Adrenal gland (tissue), 12 donors: ENCODE measurements around the gene NPFFR1. TPM values are rescaled to one million over a fixed set of nuclear protein-coding genes. Genes with fewer than 3 reads are reported as not detected.
A peak's percentile ranks its signal among the peaks of the same experiment; 100 is the strongest.

Experiments
- DNase-seq, 7 donors: peaks; one replicate each; pipeline ENCODE4 v3.0.0-alpha.2; 2019 to 2020
- H3K27ac ChIP-seq, 5 donors: fragments of 200-600 bp; sonication (generic) in 4 of 5; 1 replicate in 3 of 5; 2 replicates in 2 of 5; pipeline versions ENCODE4 v1.5.1 to v1.8.0; 2016 to 2020; ENCODE audit warnings: mild to moderate bottlenecking in 1 of 5
- H3K27me3 ChIP-seq: fragments of 200-600 bp; 2 replicates; pipeline ENCODE4 v1.8.0; 2021
- H3K36me3 ChIP-seq, 2 donors: fragments of 200-600 bp; replicated peaks in 1 of 2; 1 replicate in 1 of 2; 2 replicates in 1 of 2; pipeline versions ENCODE4 v1.5.1 to v1.8.0; 2018 to 2022
- H3K4me1 ChIP-seq, 2 donors: fragments of 200-600 bp; replicated peaks in 1 of 2; 1 replicate in 1 of 2; 2 replicates in 1 of 2; pipeline versions ENCODE4 v1.5.1 to v1.8.0; 2018 to 2021
- H3K4me3 ChIP-seq, 4 donors: fragments of 200-600 bp; sonication (generic) in 3 of 4; one replicate each; pipeline ENCODE4 v1.5.1; 2016 to 2018
- H3K9me3 ChIP-seq, 3 donors: fragments of 200-600 bp; sonication (generic) in 1 of 3; replicated peaks in 1 of 3; 1 replicate in 2 of 3; 2 replicates in 1 of 3; pipeline versions ENCODE4 v1.5.1 to v1.8.0; 2016 to 2021
- POLR2A ChIP-seq, 2 donors: fragments of 450-650 bp; IDR thresholded peaks; one replicate each; pipeline ENCODE4 v1.6.1; 2017; ENCODE audit warnings: antibody characterized with exemption in 2 of 2, mild to moderate bottlenecking in 2 of 2, moderate library complexity in 1 of 2
- WGBS, 4 donors: extraction: QIAGEN DNeasy Blood & Tissue Kit in 2 of 4; methylation state at CpG; one replicate each; pipeline versions ENCODE4 v1.1.5 to v1.1.7; 2013 to 2017; 5-methylcytosine and 5-hydroxymethylcytosine counted together
- intact Hi-C, 2 donors: fragments of 100-400 bp; cut with DNase I; formaldehyde crosslinking; loops; one replicate each; pipeline versions ENCODE4 v1.14.1 to v1.15.0; 2022 to 2023
- polyA plus RNA-seq, 3 donors: library from polyadenylated mRNA; stranded (reverse); fragments of 200-250 nt in 2 of 3; fragments of 350-450 nt in 1 of 3; fragmentation: Illumina TruSeq in 1 of 3; extraction: RNeasy Lipid Tissue Mini Kit (QIAGEN cat#74804) in 1 of 3; gene quantifications; one replicate each; pipeline ENCODE4 v1.2.3, GENCODE V29; 2013 to 2014
- total RNA-seq, 9 donors: library from RNA; depleted of rRNA in 4 of 9; stranded (reverse); fragments of >200 nt in 4 of 9; fragments of 120-200 nt in 1 of 9; fragmentation: NEBNext Ultra II Directional in 1 of 9; extraction: Animal tissue kit (Norgen Biotek cat#: 25700) in 1 of 9; gene quantifications; one replicate each; pipeline versions ENCODE4 v1.1.0 to v1.2.4, GENCODE V29; 2013 to 2023
- TF ChIP-seq, protein P1 (sequence below), 6 experiments: fragments of 450-650 bp in 4 of 6; fragments of 200-600 bp in 2 of 6; sonication (generic) in 1 of 6; IDR thresholded peaks; 1 replicate in 5 of 6; 2 replicates in 1 of 6; pipeline versions ENCODE4 v1.5.1 to v1.8.0; 2016 to 2021; ENCODE audit warnings: antibody characterized with exemption in 6 of 6, mild to moderate bottlenecking in 2 of 6, moderate library complexity in 1 of 6
- donor health status: healthy with polysubstance abuse.
- donor health status: Bipolar disorder and iron deficiency.
- donor health status: DM: yes; HTN: yes; CAD: no.
- donor health status: DM: no; HTN: no; CAD: no.
- donor health status: DM: no; HTN: no; CAD: no.
- donor health status: DM: yes; HTN: yes; CAD: no.

NPFFR1 gene
- total and polyA plus RNA-seq, 12 donors = under 0.01 to 0.24 (median 0.03) TPM; not detected in 7

DNA sequence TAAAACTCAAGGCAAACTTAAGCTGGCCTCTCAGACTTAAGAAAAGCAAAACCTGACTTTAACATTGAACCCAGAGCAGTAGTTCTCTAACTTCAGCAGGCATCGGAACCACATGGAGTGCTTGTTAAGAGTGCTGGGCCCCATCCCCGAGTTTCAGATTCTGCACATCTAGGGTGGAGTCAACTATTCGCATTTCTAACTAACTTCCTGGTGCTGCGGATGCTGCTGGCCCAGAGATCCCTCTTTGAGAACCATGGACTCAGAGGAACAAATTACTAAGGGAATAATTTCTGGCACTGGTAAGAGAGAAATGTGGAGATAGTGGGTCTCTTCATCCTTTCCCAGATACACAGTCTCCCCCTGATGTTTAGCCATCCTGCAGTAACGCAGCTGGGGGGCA, 14.6 kb upstream of the NPFFR1 start:
- H3K4me1 ChIP-seq = peaks cover 10 to 11% of the 10 kb centered on the region in 2 donors
- no peak overlapping the region for H3K27ac ChIP-seq
- H3K27me3 ChIP-seq = no peaks in the 10 kb centered on the region
- H3K4me3 ChIP-seq = no peak overlapping the region
- no peaks in the 10 kb centered on the region for H3K9me3 ChIP-seq
- no peaks in the 10 kb centered on the region for H3K36me3 ChIP-seq
- TF ChIP-seq POLR2A (IDR thresholded peaks at IDR 0.05) = no peak
- TF ChIP-seq, protein P1, sequence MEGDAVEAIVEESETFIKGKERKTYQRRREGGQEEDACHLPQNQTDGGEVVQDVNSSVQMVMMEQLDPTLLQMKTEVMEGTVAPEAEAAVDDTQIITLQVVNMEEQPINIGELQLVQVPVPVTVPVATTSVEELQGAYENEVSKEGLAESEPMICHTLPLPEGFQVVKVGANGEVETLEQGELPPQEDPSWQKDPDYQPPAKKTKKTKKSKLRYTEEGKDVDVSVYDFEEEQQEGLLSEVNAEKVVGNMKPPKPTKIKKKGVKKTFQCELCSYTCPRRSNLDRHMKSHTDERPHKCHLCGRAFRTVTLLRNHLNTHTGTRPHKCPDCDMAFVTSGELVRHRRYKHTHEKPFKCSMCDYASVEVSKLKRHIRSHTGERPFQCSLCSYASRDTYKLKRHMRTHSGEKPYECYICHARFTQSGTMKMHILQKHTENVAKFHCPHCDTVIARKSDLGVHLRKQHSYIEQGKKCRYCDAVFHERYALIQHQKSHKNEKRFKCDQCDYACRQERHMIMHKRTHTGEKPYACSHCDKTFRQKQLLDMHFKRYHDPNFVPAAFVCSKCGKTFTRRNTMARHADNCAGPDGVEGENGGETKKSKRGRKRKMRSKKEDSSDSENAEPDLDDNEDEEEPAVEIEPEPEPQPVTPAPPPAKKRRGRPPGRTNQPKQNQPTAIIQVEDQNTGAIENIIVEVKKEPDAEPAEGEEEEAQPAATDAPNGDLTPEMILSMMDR (IDR thresholded peaks at IDR 0.05) = no peak
- WGBS, 4 donors = 76 to 91% (median 79%) methylated on average over 5 of the region's 5 CpGs
- intact Hi-C loops = no loop called here
- DNase-seq = no peak

DNA sequence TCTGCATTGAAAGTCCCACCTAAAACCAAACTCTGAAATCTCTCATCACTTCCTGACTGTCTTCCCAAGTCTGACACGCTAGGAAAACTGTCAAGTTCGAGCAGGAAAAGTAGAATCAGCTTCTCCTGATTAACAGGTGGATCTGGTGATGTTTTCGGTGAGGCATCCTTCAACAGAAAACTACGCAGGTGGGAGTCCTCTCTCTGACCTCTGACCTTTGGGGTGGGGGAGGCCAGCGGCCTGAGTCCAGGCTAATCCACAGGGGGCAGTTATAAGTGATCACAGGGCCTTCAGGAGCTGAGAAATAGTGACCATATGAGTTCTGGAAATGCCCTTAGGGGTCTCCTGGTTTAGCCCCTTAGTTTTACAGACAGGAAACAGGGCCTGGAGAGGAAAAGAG, 13.4 kb upstream of the NPFFR1 start:
- WGBS, 4 donors = 60 to 75% (median 73%) methylated on average over 5 of the region's 5 CpGs
- Histone ChIP-seq H3K4me1 (peaks cover 10 to 11% of the 10 kb centered on the region in 2 donors), H3K27ac (peak overlapping the region in 3 of 5 donors; percentile 69 to 87 (median 78)), H3K36me3 (no peaks in the 10 kb centered on the region), H3K4me3 (no peak overlapping the region), H3K27me3 (no peaks in the 10 kb centered on the region), H3K9me3 (no peaks in the 10 kb centered on the region)
- intact Hi-C loops = no loop called here
- TF ChIP-seq, protein P1 (IDR thresholded peaks at IDR 0.05) = no peak
- no peak for TF ChIP-seq POLR2A (IDR thresholded peaks at IDR 0.05)
- DNase-seq = no peak

GRCh38 chr10:70296406-70296899, 12.6 kb upstream of the NPFFR1 start:
- DNase-seq = peak; percentile 87 to 96 (median 94)
- H3K27ac ChIP-seq = peak overlapping the region in 4 of 5 donors; percentile 52 to 87 (median 74)
- peaks cover 10 to 11% of the 10 kb centered on the region in 2 donors for H3K4me1 ChIP-seq
- H3K27me3 ChIP-seq = no peaks in the 10 kb centered on the region
- peak in 1 of 2 donors; percentile 52 for TF ChIP-seq POLR2A (IDR thresholded peaks at IDR 0.05)
- TF ChIP-seq, protein P1 (IDR thresholded peaks at IDR 0.05) = no peak
- intact Hi-C loops = no loop called here
- no peaks in the 10 kb centered on the region for H3K36me3 ChIP-seq
- H3K4me3 ChIP-seq = no peak overlapping the region
- 22 to 25% (median 23%) methylated on average over 12 of the region's 12 CpGs for WGBS, 4 donors
- H3K9me3 ChIP-seq = no peaks in the 10 kb centered on the region

GRCh38 chr10:70295926-70296325, 12.1 kb upstream of the NPFFR1 start:
- Histone ChIP-seq H3K4me3 (no peak overlapping the region), H3K4me1 (peaks cover 10 to 11% of the 10 kb centered on the region in 2 donors), H3K36me3 (no peaks in the 10 kb centered on the region), H3K9me3 (no peaks in the 10 kb centered on the region), H3K27me3 (no peaks in the 10 kb centered on the region), H3K27ac (peak overlapping the region in 4 of 5 donors; percentile 52 to 87 (median 74))
- no peak for TF ChIP-seq POLR2A (IDR thresholded peaks at IDR 0.05)
- TF ChIP-seq, protein P1 (IDR thresholded peaks at IDR 0.05) = no peak
- intact Hi-C loops = no loop called here
- 81 to 89% (median 87%) methylated on average over 7 of the region's 7 CpGs for WGBS, 4 donors
- DNase-seq = no peak
